Measurements from ENCODE around the gene DIP2B.

Gene DIP2B

DNA sequence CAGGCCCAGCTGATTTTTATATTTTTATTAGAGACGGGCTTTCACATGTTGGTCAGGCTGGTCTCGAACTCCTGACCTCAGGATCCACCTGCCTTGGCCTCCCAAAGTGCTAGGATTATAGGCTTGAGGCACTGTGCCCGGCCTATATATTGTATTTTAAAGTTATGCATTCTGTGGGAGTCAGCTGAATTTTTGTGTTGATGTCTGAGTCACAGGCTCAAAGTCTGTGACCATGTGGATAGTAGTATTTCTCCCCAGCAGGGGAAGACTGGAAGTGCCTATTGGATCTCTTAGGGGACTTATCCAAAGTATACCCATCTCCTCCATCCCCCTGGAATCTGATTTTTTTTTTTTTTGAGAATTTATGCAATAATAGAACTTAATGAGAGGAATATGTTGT, 215.3 kb downstream of the DIP2B start:
- no peak for TF ChIP-seq SUZ12 (IDR thresholded peaks at IDR 0.05; ENCODE audit: extremely low read depth, insufficient read depth, insufficient read length)
- TF ChIP-seq YY1 (IDR thresholded peaks at IDR 0.05; ENCODE audit: insufficient read depth, insufficient read length) = no peak
- TF ChIP-seq ZNF274 (IDR thresholded peaks at IDR 0.05; ENCODE audit: low read depth, low read length) = no peak
- Histone ChIP-seq H3K9me3 (ENCODE audit: insufficient read depth, low read length) (no peaks in the 10 kb centered on the region), H3K4me1 (ENCODE audit: insufficient read depth, insufficient read length) (no peaks in the 10 kb centered on the region), H3K9ac (ENCODE audit: insufficient read length, low read depth) (no peak overlapping the region), H3K27me3 (ENCODE audit: insufficient read depth, insufficient read length) (no peaks in the 10 kb centered on the region), H3K4me3 (ENCODE audit: insufficient read length, low read depth) (no peak overlapping the region), H3K36me3 (ENCODE audit: insufficient read depth, insufficient read length, low read length) (peaks cover 65% of the 10 kb centered on the region)
- DNase-seq (ENCODE audit: low read depth, low spot score) = no peak

DNA sequence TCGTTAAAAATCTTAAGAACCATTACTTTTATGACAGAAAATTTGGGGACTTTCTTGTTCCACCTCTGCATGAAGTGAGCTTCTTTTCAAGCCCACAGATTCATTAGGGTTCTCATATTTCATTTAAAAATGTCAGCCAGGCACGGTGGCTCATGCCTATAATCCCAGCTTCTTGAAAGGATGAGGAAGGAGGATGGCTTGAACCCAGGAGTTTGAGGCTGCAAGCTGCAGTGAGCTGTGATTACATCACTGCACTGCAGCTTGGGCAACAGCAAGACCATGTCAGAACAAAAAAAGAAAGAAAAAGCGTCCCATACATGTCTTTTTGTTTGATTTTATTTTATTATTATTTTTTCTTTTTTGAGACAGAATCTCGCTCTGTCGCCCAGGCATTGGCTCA, 215.7 kb downstream of the DIP2B start:
- DNase-seq (ENCODE audit: low read depth, low spot score) = no peak
- Histone ChIP-seq H3K36me3 (ENCODE audit: insufficient read depth, insufficient read length, low read length) (peaks cover 62% of the 10 kb centered on the region), H3K9me3 (ENCODE audit: insufficient read depth, low read length) (no peaks in the 10 kb centered on the region), H3K4me3 (ENCODE audit: insufficient read length, low read depth) (no peak overlapping the region), H3K9ac (ENCODE audit: insufficient read length, low read depth) (no peak overlapping the region), H3K4me1 (ENCODE audit: insufficient read depth, insufficient read length) (no peaks in the 10 kb centered on the region), H3K27me3 (ENCODE audit: insufficient read depth, insufficient read length) (no peaks in the 10 kb centered on the region)
- no peak for TF ChIP-seq YY1 (IDR thresholded peaks at IDR 0.05; ENCODE audit: insufficient read depth, insufficient read length)

DNA sequence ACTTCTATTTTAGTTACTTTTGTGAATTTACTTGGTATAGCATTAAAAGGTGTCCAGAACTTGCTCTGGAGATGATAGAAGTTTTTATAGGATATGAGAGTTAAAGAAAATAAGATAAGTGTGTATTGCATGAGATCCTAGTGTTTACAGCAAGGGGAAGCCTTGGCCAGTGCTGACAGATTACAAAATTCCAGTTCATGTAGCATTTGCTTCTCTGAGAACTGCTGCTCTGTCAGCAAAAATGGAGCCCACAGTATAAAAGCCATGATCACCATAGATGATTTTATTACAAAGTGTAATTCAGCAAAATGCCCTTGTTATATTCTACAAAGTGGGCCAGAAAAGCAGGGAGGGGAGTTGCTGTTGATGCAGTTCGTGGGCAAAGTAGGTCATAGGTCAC, 219.1 kb downstream of the DIP2B start:
- Histone ChIP-seq H3K36me3 (ENCODE audit: insufficient read depth, insufficient read length, low read length) (peaks cover 74% of the 10 kb centered on the region), H3K9me3 (ENCODE audit: insufficient read depth, low read length) (no peaks in the 10 kb centered on the region), H3K4me3 (ENCODE audit: insufficient read length, low read depth) (no peak overlapping the region), H3K27me3 (ENCODE audit: insufficient read depth, insufficient read length) (no peaks in the 10 kb centered on the region), H3K4me1 (ENCODE audit: insufficient read depth, insufficient read length) (no peaks in the 10 kb centered on the region), H3K9ac (ENCODE audit: insufficient read length, low read depth) (no peak overlapping the region)
- no peak for DNase-seq (ENCODE audit: low read depth, low spot score)
- TF ChIP-seq YY1 (IDR thresholded peaks at IDR 0.05; ENCODE audit: insufficient read depth, insufficient read length) (no peak), ZNF274 (IDR thresholded peaks at IDR 0.05; ENCODE audit: low read depth, low read length) (no peak), SUZ12 (IDR thresholded peaks at IDR 0.05; ENCODE audit: extremely low read depth, insufficient read depth, insufficient read length) (no peak)

DNA sequence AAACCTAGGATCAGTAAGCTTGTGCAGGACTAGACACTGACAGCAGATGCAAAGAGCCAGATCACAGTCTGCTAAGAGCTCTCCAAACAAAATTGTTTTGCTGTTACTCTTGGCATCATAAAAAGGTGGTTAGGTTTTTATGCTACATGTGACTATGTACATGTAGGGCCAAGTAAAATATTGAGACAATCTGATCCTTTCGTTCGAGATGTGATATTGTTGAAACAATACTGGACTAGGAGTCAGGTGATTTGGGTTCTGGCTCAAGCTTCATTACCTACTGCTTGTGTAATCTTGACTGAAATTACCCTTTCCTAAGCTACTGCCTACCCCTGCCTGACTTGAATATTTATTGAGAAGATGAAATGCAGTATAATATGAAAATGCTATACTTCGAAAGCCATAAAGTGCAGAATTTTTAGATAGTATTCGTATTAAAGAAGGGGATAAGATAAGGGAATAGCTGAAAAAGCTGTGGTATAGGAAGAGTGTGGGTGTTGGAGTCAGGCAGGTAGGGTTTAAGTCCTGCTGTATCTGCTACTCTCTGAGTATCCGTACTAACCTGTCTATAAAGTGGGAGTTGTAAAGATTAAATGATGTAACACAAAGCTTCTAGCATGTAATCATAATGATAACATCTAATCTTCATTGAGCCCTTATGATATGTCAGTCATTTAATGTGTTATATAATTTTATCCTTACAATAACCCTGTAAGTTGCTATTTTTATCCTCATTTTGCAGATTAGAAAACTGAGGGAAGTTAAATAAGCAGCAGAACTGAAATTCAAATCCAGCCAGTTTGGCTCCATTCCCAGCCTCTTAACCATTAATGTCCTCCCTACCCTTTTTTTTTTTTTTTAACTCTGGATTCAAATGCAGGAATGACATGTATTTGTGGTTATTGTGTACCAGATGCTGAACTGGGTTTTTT, 220.5 kb downstream of the DIP2B start:
- Histone ChIP-seq H3K36me3 (ENCODE audit: insufficient read depth, insufficient read length, low read length) (peaks cover 74% of the 10 kb centered on the region), H3K27me3 (ENCODE audit: insufficient read depth, insufficient read length) (no peaks in the 10 kb centered on the region), H3K4me1 (ENCODE audit: insufficient read depth, insufficient read length) (no peaks in the 10 kb centered on the region), H3K9ac (ENCODE audit: insufficient read length, low read depth) (no peak overlapping the region), H3K9me3 (ENCODE audit: insufficient read depth, low read length) (no peaks in the 10 kb centered on the region), H3K4me3 (ENCODE audit: insufficient read length, low read depth) (no peak overlapping the region)
- no peak for TF ChIP-seq YY1 (IDR thresholded peaks at IDR 0.05; ENCODE audit: insufficient read depth, insufficient read length)
- no peak for TF ChIP-seq SUZ12 (IDR thresholded peaks at IDR 0.05; ENCODE audit: extremely low read depth, insufficient read depth, insufficient read length)
- TF ChIP-seq ZNF274 (IDR thresholded peaks at IDR 0.05; ENCODE audit: low read depth, low read length) = no peak
- no peak for DNase-seq (ENCODE audit: low read depth, low spot score)

DNA sequence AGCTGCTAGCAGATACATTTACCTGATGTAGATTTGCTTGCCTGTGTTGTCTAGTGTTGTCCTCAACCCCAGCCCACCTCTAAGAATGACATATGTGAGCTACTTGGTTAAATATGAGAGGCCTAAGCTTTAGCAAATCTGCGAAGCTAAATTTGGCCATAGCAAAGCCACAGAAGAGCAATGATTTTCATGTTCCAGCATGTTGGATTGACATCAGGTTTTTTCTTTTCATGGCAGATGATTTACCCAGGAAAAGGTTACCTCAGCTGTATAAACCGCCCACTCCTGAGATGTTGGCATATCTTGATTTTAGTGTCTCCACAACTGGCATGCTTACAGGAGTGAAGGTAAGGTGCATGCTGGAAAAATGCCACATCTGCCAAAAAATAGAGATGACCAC, 222.7 kb downstream of the DIP2B start:
- Histone ChIP-seq H3K36me3 (ENCODE audit: insufficient read depth, insufficient read length, low read length) (peaks cover 82% of the 10 kb centered on the region), H3K4me1 (ENCODE audit: insufficient read depth, insufficient read length) (no peaks in the 10 kb centered on the region), H3K4me3 (ENCODE audit: insufficient read length, low read depth) (no peak overlapping the region), H3K9me3 (ENCODE audit: insufficient read depth, low read length) (no peaks in the 10 kb centered on the region), H3K9ac (ENCODE audit: insufficient read length, low read depth) (no peak overlapping the region), H3K27me3 (ENCODE audit: insufficient read depth, insufficient read length) (no peaks in the 10 kb centered on the region)
- no peak for DNase-seq (ENCODE audit: low read depth, low spot score)
- TF ChIP-seq YY1 (IDR thresholded peaks at IDR 0.05; ENCODE audit: insufficient read depth, insufficient read length) (no peak), SUZ12 (IDR thresholded peaks at IDR 0.05; ENCODE audit: extremely low read depth, insufficient read depth, insufficient read length) (no peak), ZNF274 (IDR thresholded peaks at IDR 0.05; ENCODE audit: low read depth, low read length) (no peak)

DNA sequence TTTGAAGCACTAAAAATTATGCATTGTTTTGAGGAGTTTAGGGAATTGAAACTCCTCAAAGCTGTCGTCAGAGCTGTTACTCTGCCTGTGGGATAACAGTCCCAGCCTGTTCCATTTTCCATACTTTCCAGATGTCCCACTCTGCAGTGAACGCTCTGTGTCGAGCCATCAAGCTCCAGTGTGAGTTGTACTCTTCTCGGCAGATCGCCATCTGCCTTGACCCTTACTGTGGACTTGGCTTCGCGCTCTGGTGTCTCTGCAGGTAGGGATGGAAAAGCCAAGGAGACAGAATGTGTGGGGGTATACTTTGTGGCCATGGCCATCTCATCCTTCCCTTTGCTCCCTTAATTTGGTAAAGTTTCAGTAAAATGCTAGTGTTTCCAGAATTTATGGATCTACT, 223.6 kb downstream of the DIP2B start:
- Histone ChIP-seq H3K9ac (ENCODE audit: insufficient read length, low read depth) (no peak overlapping the region), H3K36me3 (ENCODE audit: insufficient read depth, insufficient read length, low read length) (peaks cover 78% of the 10 kb centered on the region), H3K4me3 (ENCODE audit: insufficient read length, low read depth) (no peak overlapping the region), H3K27me3 (ENCODE audit: insufficient read depth, insufficient read length) (no peaks in the 10 kb centered on the region), H3K4me1 (ENCODE audit: insufficient read depth, insufficient read length) (no peaks in the 10 kb centered on the region), H3K9me3 (ENCODE audit: insufficient read depth, low read length) (no peaks in the 10 kb centered on the region)
- TF ChIP-seq SUZ12 (IDR thresholded peaks at IDR 0.05; ENCODE audit: extremely low read depth, insufficient read depth, insufficient read length) = no peak
- TF ChIP-seq ZNF274 (IDR thresholded peaks at IDR 0.05; ENCODE audit: low read depth, low read length) = no peak
- TF ChIP-seq YY1 (IDR thresholded peaks at IDR 0.05; ENCODE audit: insufficient read depth, insufficient read length) = no peak
- no peak for DNase-seq (ENCODE audit: low read depth, low spot score)

DNA sequence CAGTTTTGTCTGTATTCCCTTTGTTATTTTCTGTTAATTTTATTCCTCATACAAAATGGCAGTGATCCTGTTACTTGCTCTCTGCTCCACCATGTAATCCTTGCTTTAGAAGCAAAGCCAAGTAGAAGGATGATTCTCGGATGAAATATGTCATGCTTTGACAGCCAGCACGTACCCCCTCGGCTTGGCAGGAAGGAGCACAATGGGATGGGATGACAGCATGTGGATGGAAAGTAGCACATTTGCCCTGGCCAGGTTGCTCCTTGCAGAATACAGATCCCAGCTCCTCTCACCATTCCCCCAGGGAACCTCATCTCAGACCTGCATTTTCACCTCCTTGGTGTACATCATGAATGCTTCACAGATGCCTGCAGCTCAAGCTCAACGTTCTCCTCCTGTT, 224.1 kb downstream of the DIP2B start:
- Histone ChIP-seq H3K27me3 (ENCODE audit: insufficient read depth, insufficient read length) (no peaks in the 10 kb centered on the region), H3K4me3 (ENCODE audit: insufficient read length, low read depth) (no peak overlapping the region), H3K9me3 (ENCODE audit: insufficient read depth, low read length) (no peaks in the 10 kb centered on the region), H3K4me1 (ENCODE audit: insufficient read depth, insufficient read length) (no peaks in the 10 kb centered on the region), H3K9ac (ENCODE audit: insufficient read length, low read depth) (no peak overlapping the region), H3K36me3 (ENCODE audit: insufficient read depth, insufficient read length, low read length) (peaks cover 74% of the 10 kb centered on the region)
- TF ChIP-seq SUZ12 (IDR thresholded peaks at IDR 0.05; ENCODE audit: extremely low read depth, insufficient read depth, insufficient read length) (no peak), ZNF274 (IDR thresholded peaks at IDR 0.05; ENCODE audit: low read depth, low read length) (no peak), YY1 (IDR thresholded peaks at IDR 0.05; ENCODE audit: insufficient read depth, insufficient read length) (no peak)
- DNase-seq (ENCODE audit: low read depth, low spot score) = no peak
